ENCODE measurements around the gene C10orf67. TPM values are rescaled to one million over a fixed set of nuclear protein-coding genes. Genes with fewer than 3 reads are reported as not detected.

C10orf67 gene
- total and polyA plus RNA-seq, 7 donors, result 0.04 TPM; not detected in 6

DNA sequence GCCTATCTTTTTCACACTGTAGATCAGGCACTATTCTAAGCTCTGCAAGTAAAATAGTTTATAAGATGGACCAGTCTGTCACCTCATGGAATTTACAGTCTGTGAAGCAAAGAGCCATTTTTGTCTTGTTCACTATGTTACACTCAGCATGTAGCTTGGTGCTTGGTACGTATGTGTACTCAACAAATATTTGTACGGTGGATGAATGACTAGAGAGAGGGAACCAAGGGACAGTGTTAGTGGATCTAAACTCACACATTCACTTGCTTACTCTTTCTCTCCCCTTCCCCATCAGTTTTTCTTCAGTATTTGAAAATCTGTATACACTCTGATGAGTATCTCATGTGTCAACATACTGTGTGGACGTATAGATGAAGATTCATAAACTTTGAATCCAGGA lies 106.6 kb downstream of the C10orf67 start:
- no peak for DNase-seq
- Histone ChIP-seq H3K27me3 (no peaks in the 10 kb centered on the region), H3K27ac (no peak overlapping the region), H3K9me3 (peaks cover 0 to 6% (median 0%) of the 10 kb centered on the region in 4 donors), H3K36me3 (no peaks in the 10 kb centered on the region), H3K4me3 (no peak overlapping the region), H3K4me1 (no peaks in the 10 kb centered on the region)
- WGBS, 2 donors, result 33 to 43% methylated on average over 3 of the region's 3 CpGs
- intact Hi-C loops (cut with DNase I), result no loop called here
- TF ChIP-seq POLR2AphosphoS5 (IDR thresholded peaks at IDR 0.05), result no peak
- TF ChIP-seq, protein P1, sequence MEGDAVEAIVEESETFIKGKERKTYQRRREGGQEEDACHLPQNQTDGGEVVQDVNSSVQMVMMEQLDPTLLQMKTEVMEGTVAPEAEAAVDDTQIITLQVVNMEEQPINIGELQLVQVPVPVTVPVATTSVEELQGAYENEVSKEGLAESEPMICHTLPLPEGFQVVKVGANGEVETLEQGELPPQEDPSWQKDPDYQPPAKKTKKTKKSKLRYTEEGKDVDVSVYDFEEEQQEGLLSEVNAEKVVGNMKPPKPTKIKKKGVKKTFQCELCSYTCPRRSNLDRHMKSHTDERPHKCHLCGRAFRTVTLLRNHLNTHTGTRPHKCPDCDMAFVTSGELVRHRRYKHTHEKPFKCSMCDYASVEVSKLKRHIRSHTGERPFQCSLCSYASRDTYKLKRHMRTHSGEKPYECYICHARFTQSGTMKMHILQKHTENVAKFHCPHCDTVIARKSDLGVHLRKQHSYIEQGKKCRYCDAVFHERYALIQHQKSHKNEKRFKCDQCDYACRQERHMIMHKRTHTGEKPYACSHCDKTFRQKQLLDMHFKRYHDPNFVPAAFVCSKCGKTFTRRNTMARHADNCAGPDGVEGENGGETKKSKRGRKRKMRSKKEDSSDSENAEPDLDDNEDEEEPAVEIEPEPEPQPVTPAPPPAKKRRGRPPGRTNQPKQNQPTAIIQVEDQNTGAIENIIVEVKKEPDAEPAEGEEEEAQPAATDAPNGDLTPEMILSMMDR (IDR thresholded peaks at IDR 0.05), result no peak
- no peak for TF ChIP-seq POLR2A (IDR thresholded peaks at IDR 0.05)
- no peak for TF ChIP-seq EP300 (IDR thresholded peaks at IDR 0.05)

DNA sequence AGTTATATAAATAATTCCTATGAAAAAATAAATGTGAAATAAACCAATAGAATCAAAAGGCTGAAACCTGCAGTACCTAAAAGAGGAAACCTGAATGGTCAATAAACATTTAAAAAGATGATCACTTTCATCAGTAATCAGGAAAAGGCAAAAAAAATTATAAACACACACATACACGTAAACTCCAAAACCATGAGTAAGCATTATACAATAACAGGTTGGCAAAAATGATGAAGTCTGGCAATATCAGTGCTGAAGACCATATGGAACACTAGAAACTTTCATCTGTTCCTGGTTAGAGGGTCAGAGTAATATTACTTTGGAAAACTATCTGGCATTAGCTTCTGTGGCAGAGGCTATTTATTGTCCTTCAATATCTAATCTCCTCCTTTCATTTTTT lies 114.0 kb downstream of the C10orf67 start:
- 80 to 81% methylated on average over 1 of the region's 1 CpG for WGBS, 2 donors

GRCh38 chr10:23217471-23217870 lies 127.1 kb downstream of the C10orf67 start:
- H3K4me3 ChIP-seq, result no peak overlapping the region
- intact Hi-C loops (cut with DNase I), result no loop called here
- H3K27ac ChIP-seq, result no peak overlapping the region
- H3K4me1 ChIP-seq, result no peaks in the 10 kb centered on the region
- TF ChIP-seq EP300 (IDR thresholded peaks at IDR 0.05) (no peak), POLR2A (IDR thresholded peaks at IDR 0.05) (no peak)
- TF ChIP-seq, protein P1 (IDR thresholded peaks at IDR 0.05), result no peak
- H3K27me3 ChIP-seq, result no peaks in the 10 kb centered on the region
- no peaks in the 10 kb centered on the region for H3K36me3 ChIP-seq
- no peaks in the 10 kb centered on the region for H3K9me3 ChIP-seq
- WGBS, 2 donors, result 92 to 93% methylated on average over 1 of the region's 1 CpG
- DNase-seq, result no peak

More for the DNA sequence above, 114.0 kb downstream of the C10orf67 start:
- H3K27ac ChIP-seq, result no peak overlapping the region
- H3K4me1 ChIP-seq, result no peaks in the 10 kb centered on the region
- no peaks in the 10 kb centered on the region for H3K9me3 ChIP-seq
- DNase-seq, result no peak
- no peaks in the 10 kb centered on the region for H3K36me3 ChIP-seq
- no peak for TF ChIP-seq POLR2AphosphoS5 (IDR thresholded peaks at IDR 0.05)
- TF ChIP-seq EP300 (IDR thresholded peaks at IDR 0.05), result no peak
- TF ChIP-seq POLR2A (IDR thresholded peaks at IDR 0.05), result no peak
- TF ChIP-seq, protein P1 (IDR thresholded peaks at IDR 0.05), result no peak
- no peak overlapping the region for H3K4me3 ChIP-seq
- intact Hi-C loops (cut with DNase I), result no loop called here
- H3K27me3 ChIP-seq, result no peaks in the 10 kb centered on the region

- no peak overlapping the region for H3K27ac ChIP-seq
- DNase-seq, result no peak
- TF ChIP-seq EP300 (IDR thresholded peaks at IDR 0.05), result no peak
- TF ChIP-seq POLR2AphosphoS5 (IDR thresholded peaks at IDR 0.05), result no peak
- TF ChIP-seq, protein P1 (IDR thresholded peaks at IDR 0.05), result no peak
- TF ChIP-seq POLR2A (IDR thresholded peaks at IDR 0.05), result no peak
- H3K4me1 ChIP-seq, result no peaks in the 10 kb centered on the region
- 33 to 45% methylated on average over 3 of the region's 3 CpGs for WGBS, 2 donors
- no peaks in the 10 kb centered on the region for H3K9me3 ChIP-seq
- intact Hi-C loops (cut with DNase I), result no loop called here
- no peaks in the 10 kb centered on the region for H3K36me3 ChIP-seq
- H3K27me3 ChIP-seq, result peaks cover 4 to 42% (median 10%) of the 10 kb centered on the region in 3 donors
- H3K4me3 ChIP-seq, result no peak overlapping the region
Measured at GRCh38 chr10:23205972-23206642, 138.5 kb downstream of the C10orf67 start.

GRCh38 chr10:23204773-23205172 lies 139.8 kb downstream of the C10orf67 start:
- peaks cover 6 to 55% (median 15%) of the 10 kb centered on the region in 3 donors for H3K27me3 ChIP-seq
- WGBS, 2 donors, result 7 to 15% methylated on average over 10 of the region's 10 CpGs
- intact Hi-C loops (cut with DNase I), result no loop called here
- no peaks in the 10 kb centered on the region for H3K4me1 ChIP-seq
- H3K9me3 ChIP-seq, result no peaks in the 10 kb centered on the region
- no peak for DNase-seq
- no peak overlapping the region for H3K4me3 ChIP-seq
- H3K27ac ChIP-seq, result no peak overlapping the region
- no peaks in the 10 kb centered on the region for H3K36me3 ChIP-seq
- TF ChIP-seq, protein P1 (IDR thresholded peaks at IDR 0.05), result no peak
- TF ChIP-seq POLR2AphosphoS5 (IDR thresholded peaks at IDR 0.05) (no peak), EP300 (IDR thresholded peaks at IDR 0.05) (no peak), POLR2A (IDR thresholded peaks at IDR 0.05) (no peak)

All from sigmoid colon (tissue), 7 donors.